ENCODE measurements around the gene FREM2. TPM values are rescaled to one million over a fixed set of nuclear protein-coding genes. Genes with fewer than 3 reads are reported as not detected.

The FREM2 gene
- total RNA-seq, 1 donor from 2014 or later: 2.7 TPM

DNA sequence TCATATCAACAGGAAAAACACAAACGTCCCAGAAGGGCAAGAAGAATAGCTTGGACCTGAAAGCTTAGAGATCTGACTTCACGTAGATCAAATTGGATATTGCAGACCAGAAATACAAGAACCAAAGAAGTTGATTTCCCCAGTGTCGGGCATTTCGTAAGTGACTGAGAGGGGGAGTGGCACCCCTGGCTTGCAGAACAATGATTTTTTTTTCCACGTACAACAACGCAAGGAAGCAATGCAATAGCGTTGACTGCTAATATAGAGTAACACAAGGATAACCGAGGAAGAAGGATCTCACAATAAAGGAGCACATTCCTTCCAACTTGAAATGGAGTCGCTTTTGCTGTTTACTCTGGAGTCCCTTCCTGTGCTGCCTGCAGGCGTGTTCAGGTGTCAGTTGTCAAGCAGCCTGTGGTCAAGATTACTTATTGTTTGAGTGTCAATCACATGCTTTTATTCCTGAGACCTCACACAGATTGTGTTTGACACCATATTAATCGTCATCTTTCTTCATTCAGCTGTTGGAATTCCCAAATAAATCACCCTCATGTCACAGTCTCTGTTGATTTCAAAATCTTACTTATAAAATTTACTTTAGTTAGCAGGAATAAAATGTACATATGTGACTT lies 139.4 kb downstream of the FREM2 start:
- no peak for DNase-seq

- no peak for DNase-seq
Measured at GRCh38 chr13:38830442-38831045, 143.7 kb downstream of the FREM2 start.

DNA sequence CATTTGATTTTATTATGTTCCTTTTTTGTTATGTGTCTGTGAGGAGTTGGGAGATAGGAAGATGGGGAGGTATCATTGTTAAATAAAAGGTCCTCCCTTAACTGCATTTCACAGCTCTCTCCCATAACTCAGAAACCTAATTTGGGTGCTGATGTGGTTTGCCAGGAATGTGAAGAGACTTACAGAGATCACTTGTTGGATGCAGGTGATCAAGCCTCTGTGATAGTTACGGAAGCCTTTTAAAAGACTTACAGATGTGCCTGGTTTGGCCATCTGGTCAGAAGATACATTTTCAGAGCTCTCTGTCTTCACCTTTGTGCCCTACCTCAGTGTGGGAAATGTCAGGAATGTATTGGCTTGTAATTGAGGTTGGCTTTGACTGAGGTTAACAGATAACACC lies 157.7 kb downstream of the FREM2 start:
- DNase-seq: no peak

DNA sequence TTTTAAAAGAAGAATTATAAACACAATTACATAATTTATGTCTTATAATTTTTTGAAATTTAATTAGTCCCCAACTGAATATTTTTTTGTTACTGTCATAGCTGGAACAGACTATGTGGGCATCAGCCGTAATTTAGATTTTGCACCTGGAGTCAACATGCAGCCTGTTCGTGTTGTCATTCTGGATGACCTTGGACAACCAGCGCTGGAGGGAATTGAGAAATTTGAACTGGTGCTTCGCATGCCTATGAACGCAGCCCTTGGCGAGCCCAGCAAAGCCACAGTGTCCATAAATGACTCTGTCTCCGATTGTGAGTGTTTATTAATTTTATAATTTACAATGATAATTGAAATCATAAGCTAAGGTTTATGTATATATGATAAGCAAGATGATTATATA lies 161.5 kb downstream of the FREM2 start:
- DNase-seq: no peak

- no peak for DNase-seq
Measured at GRCh38 chr13:38849315-38849714, 162.4 kb downstream of the FREM2 start.

DNA sequence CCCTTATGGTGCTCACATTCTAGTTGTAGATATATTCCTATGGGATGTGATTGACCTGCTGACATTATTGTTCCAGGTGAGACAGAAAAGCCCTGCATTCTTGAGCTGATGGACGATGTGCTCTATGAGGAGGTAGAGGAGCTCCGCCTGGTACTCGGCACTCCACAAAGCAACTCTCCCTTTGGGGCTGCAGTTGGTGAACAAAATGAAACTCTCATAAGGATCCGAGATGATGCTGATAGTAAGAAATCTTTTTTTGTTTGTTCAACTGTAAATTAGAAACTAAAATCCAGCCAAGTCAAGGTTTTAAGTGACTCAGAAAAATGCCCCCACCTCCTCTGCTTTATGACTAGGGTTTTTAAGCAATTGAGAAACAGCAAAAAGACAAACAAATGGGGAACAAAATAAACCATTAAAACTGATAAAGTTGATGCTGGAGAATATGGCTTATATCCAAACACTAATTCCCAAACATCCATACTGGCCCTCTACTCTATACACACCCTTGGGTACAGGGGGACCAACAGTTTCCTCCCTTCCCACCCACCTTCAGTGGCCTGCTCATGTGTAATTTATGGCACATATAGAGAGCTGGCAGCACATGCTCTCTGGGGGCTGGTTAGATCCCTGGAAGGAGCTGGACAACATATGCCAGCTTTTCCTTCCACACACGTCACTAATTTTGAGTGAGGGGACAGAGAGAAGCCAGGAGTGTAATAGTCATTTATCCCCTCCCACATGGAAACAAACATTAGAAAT lies 164.2 kb downstream of the FREM2 start:
- DNase-seq: no peak

GRCh38 chr13:38854226-38854625 lies 167.3 kb downstream of the FREM2 start:
- DNase-seq: no peak

DNA sequence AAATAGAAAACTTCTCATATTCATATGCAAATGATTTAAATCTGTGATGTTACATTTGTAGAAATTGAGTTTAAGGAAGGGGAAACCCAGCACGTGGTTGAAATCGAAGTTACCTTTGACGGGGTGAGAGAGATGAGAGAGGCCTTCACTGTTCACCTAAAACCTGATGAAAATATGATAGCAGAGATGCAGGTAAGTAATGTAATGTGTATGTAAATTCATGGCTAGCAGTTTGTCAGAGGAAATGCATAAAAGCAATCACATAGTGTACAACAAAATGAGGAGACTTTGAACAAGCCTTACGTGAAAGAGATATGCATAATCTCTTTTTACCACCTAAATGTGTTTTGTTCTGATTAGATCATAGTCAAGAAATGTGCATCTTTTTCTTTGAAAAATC lies 169.2 kb downstream of the FREM2 start:
- no peak for DNase-seq

GRCh38 chr13:38862443-38862842 lies 175.6 kb downstream of the FREM2 start:
- no peak for DNase-seq

DNA sequence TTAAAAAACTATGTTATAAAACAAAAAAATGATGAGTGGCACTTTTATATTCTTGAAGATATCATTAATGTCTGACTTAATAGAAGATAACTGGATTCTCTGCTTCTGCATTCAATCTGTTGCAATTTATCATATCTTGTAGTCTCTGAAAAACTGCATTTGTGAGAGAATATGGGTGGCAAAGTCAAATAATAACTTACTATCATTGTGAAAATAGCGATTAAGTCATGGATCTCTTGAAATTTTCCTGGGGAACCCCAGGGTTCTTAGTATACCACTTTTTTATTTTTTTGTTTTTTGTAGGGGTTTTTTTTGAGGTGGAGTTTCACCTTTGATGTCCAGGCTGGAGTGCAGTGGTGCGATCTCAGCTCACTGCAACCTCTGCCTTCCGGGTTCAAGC lies 176.7 kb downstream of the FREM2 start:
- DNase-seq: no peak

DNA sequence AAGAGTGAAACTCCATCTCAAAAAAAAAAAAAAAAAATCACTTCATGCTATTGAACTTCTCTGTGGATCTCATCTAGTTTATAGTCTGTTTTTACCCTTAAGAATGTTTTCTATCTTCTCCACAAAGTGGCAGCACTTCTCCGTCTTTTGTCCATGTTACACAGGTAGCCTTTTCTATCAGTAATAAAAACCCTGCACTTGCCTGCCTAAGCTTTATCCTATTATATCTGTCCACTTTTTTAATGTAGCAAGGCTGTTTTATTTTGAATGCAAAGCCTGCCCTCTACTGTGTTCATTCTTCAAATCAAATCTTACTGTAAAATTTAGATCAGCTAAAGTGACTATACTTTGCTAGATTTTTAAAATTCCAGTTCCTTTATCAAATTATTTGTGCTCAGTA lies 179.8 kb downstream of the FREM2 start:
- DNase-seq: no peak

DNA sequence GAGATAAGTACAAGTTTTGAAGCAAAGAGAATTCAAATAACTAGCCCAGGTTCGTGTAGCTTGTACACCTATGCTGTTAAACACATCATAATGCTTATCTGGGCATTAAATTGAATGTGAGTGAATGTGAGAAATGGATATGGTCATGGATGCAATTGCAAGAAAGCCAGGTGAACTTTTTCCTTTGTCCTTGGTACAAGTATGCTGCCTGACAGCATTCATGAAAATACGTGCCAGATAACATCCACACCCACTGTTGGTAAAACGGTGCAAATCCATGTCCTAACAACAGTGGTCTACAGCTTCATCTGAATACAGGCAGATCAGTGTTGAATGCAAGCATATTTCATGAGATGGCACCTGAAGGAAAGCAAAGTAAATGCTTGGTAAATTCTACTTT lies 181.5 kb downstream of the FREM2 start:
- no peak for DNase-seq

- no peak for DNase-seq
Measured at GRCh38 chr13:38868870-38869269, 182.0 kb downstream of the FREM2 start.

DNA sequence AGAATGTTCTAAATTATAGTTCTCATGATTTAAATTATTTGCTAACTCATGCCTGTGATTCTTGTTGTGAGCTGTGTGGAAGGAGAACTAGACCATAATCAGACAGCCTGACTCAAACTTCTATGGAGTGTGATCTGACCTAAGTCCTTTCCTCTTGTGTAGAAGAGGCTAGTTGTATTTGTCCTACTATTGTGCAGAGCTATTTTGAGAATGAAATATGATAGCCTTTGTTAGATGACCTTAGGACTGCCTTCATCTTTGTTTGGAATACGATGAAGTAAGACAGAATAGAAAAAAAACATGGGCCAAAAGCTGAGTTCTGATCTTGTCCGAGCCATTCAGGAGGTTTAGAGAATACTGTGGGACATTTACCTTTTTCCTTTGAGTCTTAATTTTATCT lies 184.4 kb downstream of the FREM2 start:
- no peak for DNase-seq

- DNase-seq: no peak
Measured at GRCh38 chr13:38872693-38873092, 185.8 kb downstream of the FREM2 start.

GRCh38 chr13:38875186-38875875 lies 188.5 kb downstream of the FREM2 start:
- DNase-seq: no peak

GRCh38 chr13:38879278-38879677 lies 192.4 kb downstream of the FREM2 start:
- DNase-seq: no peak

GRCh38 chr13:38879786-38880185 lies 192.9 kb downstream of the FREM2 start:
- no peak for DNase-seq

DNA sequence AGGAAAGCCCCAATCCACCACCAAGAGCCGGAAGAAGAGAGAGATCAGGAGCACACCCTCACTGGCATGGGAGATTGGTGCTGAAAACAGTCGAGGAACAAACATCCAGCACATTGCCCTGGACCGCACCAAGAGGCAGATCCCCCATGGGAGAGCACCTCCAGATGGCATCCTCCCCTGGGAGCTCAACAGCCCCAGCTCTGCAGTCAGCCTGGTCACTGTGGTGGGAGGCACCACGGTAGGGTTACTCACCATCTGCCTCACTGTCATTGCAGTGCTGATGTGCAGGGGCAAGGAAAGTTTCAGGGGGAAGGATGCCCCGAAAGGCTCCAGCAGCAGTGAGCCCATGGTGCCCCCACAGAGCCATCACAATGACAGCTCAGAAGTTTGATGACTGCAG lies 193.5 kb downstream of the FREM2 start:
- DNase-seq: no peak

GRCh38 chr13:38883783-38884182 lies 196.9 kb downstream of the FREM2 start:
- DNase-seq: no peak

DNA sequence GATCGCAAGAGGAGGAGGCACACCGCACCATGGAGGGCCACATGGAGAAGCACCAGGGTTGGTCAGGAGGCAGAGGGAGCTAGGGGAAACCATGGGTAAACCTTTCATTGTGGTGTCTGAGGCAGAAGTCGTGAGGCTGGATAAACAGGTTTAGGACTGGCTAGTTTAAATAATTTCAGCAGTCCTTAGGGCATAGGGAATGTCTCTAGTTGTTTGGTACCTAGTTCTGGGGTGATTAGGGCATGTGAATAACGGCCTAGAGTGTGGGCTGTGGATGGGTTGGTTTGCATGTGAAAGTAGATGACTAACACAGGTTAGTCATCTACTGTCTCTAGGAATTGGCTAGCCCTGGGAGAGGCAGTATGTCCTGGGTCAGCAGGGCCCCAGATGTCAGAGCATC lies 201.4 kb downstream of the FREM2 start:
- DNase-seq: no peak

DNA sequence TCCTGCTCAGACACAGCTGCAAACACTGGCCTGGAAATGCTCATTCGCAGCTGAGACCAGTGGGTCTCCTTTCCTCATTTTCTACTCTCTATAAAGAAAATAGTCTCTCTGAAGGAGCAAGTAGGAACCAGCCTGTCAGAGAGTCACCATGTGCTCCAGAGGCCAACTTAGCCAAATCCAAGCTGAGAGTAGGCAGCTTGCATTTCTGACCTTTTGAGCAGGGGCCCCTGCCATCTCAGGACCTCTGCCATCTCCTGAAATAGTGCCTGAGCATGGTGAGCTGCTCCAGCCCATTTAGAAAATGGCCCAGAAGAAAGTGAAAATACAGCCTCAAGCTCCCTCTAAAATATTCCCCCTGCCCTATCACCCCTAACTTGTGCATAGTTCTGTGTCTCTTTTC lies 208.2 kb downstream of the FREM2 start:
- no peak for DNase-seq

- DNase-seq: no peak
Measured at GRCh38 chr13:38897521-38897920, 210.6 kb downstream of the FREM2 start.
